ENCODE measurements around the gene SLC37A1.

The SLC37A1 gene

DNA sequence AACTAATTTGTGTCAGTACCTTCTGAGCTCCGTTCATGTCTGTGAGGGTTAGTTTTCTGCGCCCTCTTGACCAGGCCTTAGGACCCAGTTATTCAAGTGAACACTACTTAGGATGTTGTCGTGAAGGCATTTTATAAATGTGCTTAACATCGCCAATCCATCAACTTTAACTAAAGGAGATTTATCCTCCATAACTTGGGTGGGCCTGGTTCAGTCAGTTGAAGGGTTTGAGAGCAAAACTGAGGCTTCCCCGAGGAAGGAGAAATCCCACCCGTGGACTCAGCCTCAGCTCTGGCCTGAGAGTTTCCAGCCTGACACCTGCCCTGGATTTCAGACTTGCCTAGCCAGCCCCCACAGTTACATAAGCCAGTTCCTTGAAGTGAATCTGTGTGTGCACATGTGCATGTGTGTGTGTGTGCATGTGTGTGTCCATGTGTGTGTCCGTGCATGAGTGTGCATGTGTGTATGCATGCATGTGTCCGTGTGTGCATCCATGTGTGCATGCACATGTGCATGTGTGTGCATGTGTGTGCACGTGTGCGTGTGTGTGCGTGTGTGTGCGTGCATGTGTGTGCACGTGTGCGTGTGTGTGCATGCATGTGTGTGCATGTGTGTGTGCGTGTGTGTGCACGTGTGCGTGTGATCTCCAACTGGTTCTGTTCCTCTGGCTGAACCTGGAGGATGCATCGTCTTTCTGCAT is 77.7 kb downstream of the SLC37A1 start:
- DNase-seq (ENCODE audit: low read depth in 2 of 3, low spot score in 2 of 3), result no peak

DNA sequence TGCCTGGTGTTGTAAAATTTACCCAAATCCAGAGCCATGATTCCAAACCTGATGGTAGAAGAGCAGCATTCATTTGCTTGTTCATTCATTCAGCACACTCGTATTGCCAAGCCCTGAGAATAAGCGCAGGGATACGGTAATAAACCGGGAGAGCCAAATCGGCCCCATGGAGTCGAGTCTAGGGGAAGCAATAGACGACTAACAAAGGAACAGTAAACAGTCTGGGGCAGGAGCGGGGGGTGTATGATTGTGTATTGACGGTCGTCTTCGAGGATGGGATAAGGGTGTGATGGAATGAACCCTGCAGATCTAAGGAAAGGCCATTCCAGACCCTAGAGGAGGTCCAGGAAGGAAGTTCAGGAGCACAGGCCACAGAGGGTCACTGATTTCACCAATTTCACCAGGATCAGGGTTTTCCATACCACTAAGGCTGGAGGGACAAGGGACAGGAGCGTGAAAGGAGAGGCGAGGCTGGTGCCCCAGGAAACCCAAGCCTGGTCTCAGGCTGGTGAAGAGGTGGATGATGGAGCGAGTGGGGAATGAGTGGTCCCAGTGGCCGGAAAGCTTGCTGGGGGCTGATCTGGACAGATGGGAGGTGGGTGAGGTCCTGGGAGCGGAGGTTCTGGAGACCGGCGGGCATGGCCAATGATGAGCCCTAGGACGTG is 78.6 kb downstream of the SLC37A1 start:
- no peak for DNase-seq (ENCODE audit: low read depth in 2 of 3, low spot score in 2 of 3)

DNA sequence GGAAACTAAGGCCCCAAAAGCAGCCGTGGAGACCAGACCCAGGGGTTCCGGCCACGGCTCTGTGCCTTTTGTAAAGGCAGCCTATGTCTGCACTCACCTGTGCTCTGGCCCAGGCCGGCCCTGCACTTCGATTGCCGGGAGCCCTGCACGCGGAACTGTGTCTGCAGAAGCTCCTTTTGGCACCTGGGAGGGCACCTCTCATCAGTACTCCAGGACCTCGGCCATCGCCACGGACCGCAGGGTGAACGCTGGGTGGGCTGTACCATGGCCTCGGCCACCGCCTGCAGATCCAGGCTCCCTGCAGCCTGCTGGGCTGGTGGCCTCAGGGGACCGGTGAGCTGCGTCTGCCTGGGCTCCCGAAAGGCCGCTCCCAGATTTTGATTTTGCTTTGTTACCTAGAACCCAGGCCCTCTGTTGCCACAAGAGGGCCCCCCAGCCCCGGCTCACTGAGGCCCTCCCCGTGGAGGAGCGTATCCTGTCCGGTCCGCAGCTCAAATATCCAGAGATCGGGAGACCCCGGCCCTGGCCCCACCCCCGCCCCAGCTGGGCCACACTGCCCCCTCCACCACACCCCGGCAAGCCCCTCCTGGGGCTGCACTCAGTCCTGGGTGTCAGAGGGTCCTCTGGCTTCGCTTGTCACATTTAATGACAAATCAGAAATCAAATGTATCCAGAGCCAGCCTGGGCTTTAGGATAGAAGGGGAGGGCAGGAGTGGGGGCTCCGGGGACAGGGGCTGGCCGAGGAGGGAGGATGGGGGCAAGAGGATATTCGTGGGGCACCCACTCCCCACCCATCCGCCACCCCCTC is 79.6 kb downstream of the SLC37A1 start:
- DNase-seq (ENCODE audit: low read depth in 2 of 3, low spot score in 2 of 3), result peak; percentile 36 to 48 (median 44)

DNA sequence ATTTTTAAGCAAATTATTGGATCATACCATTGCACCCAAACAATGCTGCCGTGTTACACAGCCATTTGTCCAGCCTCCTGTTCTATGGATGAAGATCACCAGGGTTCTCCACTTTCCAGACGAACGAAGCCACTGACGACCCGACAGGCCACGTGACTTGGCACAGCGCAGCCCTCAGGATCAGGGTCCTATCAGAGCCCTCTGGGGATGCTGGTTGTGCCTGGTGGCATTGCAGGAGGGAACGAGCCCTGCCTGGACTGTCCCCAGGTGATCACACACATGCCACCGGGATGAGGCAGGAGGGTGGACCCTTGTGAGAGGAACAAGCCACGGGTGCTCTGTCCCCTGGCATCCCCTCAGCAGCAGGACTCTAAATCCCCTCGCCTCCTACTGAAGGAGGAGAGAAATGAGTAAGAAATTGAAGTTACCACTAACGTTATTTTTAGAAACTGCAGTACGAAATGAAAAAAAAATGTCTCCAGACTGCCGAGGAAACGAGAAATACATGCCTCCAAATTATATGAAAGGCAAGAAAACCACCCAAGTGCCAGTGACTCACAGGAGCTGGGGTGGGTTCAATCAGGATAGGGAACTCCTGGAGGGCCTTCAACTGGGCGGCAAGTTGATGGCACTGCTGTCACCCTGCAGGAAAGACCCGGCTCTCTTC is 81.1 kb downstream of the SLC37A1 start:
- DNase-seq (ENCODE audit: low read depth in 2 of 3, low spot score in 2 of 3), result no peak

DNA sequence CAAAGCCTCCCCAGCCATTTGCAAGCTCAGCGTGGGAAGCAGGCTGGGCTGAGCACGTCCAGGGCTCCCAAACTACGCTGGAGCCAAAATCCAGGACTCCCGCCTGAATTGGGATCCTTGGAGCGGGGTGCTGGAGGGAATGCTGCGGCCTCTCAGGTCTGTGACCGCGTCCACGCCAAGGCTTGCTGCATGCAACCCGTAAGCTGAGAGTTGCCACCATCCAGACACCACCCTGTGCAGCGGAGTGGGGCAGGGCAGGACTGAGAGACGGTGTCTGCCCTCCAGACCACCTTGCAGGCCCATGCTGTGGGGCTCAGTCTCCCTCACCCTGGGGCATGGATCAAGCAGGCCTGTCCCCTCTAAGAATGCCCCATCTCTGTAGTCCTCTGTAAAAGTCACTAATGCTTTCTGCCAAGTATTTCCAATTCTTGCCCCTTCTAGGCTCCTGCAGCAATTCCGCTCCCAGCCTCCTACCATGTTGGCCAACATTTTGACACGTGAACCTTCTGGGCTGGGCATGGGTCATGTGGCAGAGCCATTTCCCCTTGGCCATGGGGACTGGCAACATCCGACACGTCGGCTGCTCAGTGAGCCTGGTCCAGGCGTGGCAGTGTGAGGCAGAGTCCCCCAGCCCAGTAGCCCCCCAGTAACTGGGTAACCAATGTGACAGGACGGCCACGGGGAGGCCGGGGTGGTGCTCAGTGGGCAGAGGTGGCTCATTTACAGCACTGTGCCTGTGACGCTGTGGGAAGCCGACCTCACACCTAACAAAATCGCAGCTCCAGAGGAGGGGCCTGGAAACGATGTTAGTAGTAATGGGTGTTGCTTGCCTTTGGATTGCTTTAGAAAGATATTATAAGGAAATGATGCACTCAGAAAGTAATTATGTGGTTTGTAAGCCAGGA is 81.9 kb downstream of the SLC37A1 start:
- DNase-seq (ENCODE audit: low read depth in 2 of 3, low spot score in 2 of 3), result no peak

DNA sequence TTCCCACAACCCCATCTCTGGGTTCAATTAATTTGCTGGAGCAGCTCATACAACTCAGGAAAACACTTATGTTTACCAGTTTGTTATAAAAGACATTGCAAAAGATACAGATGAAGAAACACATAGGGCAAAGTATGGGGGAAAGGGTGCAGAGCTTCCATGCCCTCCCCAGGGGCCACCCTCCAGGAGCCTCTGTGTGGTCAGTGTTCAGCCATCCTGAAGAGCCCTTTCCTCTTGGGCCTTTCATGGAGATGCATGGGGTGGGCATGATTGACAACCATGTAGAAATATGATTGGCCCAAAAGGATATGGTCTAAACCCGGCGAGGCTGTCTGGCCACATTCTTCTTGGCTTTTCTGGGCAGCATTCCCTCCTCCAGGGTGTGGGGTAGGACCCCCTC is 83.0 kb downstream of the SLC37A1 start:
- DNase-seq (ENCODE audit: low read depth in 2 of 3, low spot score in 2 of 3), result no peak

DNA sequence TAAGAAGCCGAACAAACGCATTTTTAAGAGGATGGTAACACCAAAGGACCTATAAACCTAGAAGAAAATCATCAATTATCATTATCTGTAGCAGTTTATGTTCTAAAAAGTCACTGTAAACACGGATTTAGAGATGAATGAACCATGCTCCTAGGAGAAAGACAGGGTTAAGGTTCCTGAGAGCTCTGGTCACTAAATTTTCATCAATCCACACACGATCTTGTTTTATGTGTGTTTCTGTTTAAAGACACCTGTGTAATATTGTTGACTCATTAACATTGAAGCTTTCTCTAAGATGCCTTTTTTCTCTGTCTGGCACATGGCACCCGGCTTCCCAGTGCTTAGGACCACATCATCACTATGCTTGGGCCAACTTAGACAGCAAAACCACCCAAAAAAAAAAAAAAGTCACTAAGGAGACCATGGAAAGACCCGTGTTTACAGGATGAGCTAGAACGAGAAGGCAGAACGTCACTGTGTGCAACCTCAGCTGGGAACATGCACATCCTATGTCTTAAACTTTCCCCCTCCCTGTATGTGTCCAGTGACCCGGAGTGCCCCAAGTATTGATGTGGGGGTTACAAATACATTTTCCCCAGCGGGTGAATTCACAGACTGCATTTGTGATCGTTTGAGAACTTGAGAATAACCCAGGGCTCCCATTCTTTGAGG is 84.0 kb downstream of the SLC37A1 start:
- no peak for DNase-seq (ENCODE audit: low read depth in 2 of 3, low spot score in 2 of 3)

DNA sequence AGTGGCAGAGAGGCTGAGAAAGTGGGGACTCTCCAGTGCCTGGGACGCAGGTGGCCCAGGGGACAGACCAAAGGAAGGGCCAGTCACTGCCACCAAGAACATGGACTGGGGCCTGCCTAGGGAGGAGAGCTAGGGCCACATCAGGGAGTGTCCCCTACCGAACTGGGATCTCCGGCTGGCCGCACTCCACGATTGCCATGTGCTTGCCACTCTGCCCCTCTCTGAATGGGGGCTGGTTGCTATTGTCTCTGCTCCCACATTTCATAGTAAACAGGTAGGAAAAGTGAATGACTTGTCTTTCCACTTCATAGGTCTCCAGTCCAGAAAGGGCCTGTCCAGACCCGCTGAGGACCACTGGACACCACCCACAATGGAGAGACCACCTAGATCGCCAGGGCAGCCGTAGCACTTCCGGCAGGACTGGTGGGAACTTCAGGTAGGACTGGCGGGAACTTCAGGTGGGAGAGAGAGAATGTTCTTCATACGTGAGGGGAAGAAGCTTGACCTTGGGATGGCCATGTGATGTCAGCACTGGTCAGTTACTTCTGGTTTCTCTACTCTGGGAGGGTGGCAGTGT is 84.6 kb downstream of the SLC37A1 start:
- DNase-seq (ENCODE audit: low read depth in 2 of 3, low spot score in 2 of 3), result no peak

DNA sequence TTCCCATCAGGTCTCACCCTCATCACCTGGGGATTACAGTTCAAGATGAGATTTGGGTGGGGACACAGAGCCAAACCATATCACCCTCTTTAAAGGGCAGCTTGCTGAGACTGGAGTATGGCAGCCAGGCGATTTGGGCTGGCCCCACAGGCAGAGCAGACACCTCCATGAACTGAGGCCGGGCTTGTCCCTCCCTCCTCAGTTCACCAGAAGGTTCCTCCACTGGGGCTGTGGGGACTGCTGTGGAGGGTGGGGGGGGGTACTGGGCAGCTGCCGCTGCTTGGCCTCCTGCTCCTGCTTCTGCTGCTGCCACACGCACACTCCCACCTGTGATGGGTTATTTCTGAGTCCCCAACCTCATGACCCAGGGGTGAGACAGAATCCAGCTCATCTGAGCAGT is 85.8 kb downstream of the SLC37A1 start:
- no peak for DNase-seq (ENCODE audit: low read depth in 2 of 3, low spot score in 2 of 3)

DNA sequence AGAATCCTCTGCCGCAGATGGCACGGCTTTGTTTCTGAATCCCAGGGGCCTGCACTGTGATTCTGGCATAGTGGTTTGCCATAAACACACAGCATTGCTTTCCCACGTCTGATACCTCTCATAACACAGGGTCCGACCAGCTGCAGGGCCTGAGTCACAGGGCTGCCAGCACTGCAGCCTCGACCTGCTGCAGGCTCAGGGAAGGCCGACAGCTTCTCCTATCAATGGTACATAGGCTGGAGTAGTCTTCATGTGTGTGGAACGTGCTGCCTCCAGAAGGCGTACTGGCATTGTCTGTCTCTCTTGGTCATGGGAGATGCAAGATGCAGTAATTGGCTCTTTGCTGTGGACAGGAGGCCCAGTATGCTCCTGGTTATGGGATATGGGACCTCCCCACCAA is 86.3 kb downstream of the SLC37A1 start:
- DNase-seq (ENCODE audit: low read depth in 2 of 3, low spot score in 2 of 3), result no peak

DNA sequence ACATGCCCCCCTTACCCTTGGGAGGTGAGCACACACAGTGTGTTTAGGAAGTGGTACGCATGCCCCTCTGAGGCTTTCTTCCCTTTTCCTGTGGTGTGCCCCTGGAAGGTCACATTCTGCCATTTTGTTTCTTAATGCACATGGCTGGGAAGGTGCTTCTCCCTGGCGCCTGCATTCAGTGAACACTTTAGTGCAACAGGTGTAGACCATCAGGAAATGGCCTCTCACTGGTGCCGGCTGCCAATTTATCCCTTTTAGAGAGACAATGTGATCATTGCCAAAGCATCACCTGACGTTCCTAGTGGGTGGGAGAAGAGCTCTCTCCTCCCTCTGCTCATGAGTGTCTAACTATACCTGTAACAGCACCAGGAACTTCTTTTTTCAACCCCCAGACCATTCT is 88.0 kb downstream of the SLC37A1 start:
- no peak for DNase-seq (ENCODE audit: low read depth in 2 of 3, low spot score in 2 of 3)

DNA sequence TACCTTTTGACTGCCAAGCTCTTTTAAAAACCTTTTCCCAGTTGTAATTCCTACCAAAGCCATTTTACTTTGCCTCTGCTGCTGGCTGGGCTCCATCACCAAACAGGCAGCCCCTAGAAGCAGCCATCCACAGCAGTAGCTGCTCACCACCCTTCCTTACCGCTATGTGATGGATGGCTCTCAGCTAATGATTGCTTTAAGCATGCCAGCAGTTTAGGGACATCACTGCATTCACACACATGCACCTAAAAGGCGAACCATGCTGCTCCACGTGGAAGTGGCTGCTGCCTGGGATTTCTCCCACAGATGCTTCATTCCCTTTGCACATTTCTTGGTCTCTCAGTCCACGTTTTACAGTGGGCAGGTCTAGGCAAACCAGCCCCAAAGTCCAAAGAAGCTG is 93.5 kb downstream of the SLC37A1 start:
- DNase-seq (ENCODE audit: low read depth in 2 of 3, low spot score in 2 of 3), result no peak

DNA sequence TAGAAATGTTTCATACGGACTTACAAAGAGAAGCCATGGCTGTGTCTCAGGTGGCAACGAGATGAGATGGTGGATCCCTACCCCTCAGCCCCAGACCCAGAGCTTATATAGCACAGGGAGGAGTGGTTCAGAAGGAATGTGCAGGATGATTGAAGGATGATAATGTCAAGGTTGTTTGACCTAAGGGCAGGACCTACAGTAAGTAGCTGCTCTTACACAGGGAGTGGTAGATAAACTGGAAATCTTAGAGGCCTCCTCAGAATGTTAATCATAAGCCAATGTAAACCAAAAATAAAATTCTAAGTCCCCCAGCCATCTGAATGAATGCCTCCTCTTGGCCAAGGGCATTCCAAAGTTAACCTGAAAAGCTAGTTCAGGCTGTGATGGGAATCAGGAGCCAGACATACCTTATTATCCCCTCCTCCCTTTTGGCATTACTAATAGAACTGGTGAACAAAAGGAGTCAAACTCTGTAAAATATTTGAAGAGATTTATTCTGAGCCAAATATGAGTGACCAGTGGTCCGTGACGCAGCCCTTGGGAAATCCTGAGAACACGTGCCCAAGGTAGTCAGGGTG is 94.0 kb downstream of the SLC37A1 start:
- DNase-seq (ENCODE audit: low read depth in 2 of 3, low spot score in 2 of 3), result no peak

DNA sequence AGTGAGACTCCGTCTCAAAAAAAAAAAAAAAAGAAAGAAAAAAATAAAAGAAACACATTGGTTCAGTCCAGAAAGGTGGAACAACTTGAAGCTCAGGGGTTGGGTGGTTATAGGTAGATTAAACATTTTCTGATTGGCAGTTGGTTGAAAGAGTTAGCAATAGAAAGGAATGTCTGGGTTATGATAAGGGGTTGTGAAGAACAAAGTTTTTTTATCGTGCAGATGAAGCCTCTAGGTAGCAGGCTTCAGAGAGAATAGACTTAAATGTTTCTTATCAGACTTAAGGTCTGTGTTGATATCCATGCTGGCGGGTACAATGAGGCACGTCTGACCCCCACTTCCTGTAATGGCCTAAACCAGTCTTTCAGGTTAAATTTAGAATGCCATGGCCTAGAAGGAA is 94.8 kb downstream of the SLC37A1 start:
- DNase-seq (ENCODE audit: low read depth in 2 of 3, low spot score in 2 of 3), result no peak

DNA sequence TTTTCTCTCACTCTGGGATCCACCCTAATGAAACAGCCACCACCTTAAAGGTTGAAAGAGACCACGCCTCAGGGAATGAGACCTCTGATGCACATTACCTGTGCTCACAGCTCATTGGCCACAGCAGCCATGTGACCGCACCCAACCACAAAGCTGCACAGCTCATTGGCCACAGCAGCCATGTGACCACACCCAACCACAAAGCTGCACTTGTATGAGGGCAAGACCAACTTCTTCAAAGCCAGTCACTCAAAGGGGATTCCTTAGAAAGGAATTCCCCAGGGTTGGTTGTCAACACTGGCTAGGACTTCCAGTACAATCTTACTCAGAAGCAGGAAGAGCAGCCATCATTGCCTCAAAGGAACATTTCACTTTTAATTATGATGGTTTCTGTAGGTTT is 96.2 kb downstream of the SLC37A1 start:
- DNase-seq (ENCODE audit: low read depth in 2 of 3, low spot score in 2 of 3), result peak in 2 of 3 experiments; percentile 34 to 35

DNA sequence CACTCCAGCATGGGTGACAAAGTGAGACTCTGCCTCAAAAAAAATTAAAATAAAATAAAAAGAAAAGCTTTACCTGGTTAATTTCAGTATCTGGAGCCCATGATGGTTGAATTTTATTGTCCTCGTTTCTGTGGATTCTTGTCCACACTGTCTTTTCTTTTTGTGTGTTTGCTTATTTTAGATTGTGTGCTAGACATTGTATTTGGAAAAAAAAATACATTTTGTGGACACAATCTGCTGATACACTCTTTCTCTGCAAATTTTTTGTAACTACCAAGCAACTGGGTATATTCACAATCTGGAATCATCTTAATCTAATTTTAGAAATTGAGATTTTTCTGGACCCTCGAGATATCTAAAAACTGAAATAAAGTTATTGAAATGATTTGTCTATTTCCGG is 98.2 kb downstream of the SLC37A1 start:
- no peak for DNase-seq (ENCODE audit: low read depth in 2 of 3, low spot score in 2 of 3)

DNA sequence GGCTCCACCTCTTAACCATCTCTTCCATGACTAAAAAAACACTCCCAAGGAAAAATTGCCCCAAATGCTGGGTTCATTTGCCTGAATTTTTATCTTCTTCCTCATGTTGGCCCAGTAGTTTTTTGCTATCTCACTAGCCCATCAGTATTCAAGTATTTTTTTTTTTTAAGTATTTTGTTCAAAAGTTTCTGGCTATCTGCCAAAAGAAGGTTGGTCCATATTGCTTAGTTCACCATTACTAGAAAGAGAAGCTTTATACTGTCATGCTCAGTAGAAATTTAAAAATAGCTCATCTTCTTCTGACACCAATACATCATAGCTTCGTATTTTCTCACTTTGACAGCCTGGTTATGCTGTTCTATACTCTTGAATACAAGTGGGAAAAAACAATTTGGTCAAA is 98.7 kb downstream of the SLC37A1 start:
- DNase-seq (ENCODE audit: low read depth in 2 of 3, low spot score in 2 of 3), result no peak

DNA sequence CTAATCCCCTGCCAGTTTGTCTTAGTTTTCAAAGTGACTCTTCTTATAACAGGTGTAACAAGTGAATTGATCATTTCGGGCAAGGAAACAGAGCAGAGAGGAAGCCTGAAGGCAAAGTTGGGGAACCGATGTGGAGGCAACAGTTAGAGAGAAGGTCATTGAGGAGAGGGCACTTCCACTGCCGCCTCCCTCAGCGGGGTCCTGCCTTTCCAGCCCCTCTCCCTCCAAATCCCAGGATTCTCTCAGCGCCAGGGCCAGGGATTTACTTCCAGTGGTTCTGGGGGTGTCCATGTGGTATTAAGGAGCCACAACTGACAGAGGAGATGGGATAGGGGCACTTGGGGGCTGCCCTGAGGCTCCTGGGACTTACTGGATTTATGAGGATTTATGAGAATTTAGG is 100.1 kb downstream of the SLC37A1 start:
- DNase-seq (ENCODE audit: low read depth in 2 of 3, low spot score in 2 of 3), result no peak

DNA sequence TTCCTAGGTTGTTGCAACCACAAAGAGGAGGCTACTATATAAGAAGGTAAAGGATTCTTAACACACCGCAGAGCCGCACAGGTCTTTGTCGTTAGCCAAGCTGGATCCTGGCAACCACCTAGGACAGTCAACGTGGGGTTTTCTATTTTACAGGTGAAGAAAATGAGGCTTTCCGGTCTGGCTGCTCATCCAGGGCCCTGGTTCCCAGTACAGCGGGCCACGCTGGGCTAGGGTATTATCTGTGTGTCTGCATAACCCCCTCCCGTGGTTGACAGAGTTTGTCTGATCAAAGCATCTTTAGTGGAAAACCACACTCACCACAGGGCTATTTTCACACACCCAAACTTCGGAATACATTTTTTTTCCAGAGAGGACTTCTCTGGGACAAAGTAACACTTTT is 100.7 kb downstream of the SLC37A1 start:
- DNase-seq (ENCODE audit: low read depth in 2 of 3, low spot score in 2 of 3), result peak in 2 of 3 experiments; percentile 13 to 17
